G401 (cell line): ENCODE results near the gene TGM3. TPM values are rescaled to one million over a fixed set of nuclear protein-coding genes. Genes with fewer than 3 reads are reported as not detected.

ENCODE experiments used
- total RNA-seq: library from RNA; depleted of rRNA; stranded (reverse); fragments of >200 nt; shearing (Covaris generic); gene quantifications from 2 replicates; pipeline ENCODE4 v1.2.3, GENCODE V29; 2014; rRNA removed

Gene TGM3
- total RNA-seq, 1 experiment from 2014 or later = not detected

Other genes with a start within 250 kb of the TGM3 start
- gene STK35, start 194.2 kb upstream of the TGM3 start, total RNA-seq = 12.9 and 17.2 TPM in 2 replicates
- not detected in 2 replicates for gene TGM6, start 84.9 kb downstream of the TGM3 start, total RNA-seq
- 1,009 and 1,118 TPM in 2 replicates for gene SNRPB, start 174.8 kb downstream of the TGM3 start, total RNA-seq
- 7.6 and 11.3 TPM in 2 replicates for gene ZNF343, start 212.9 kb downstream of the TGM3 start, total RNA-seq
- gene TMC2, start 240.6 kb downstream of the TGM3 start, total RNA-seq = not detected in 2 replicates